Measurements from ENCODE around the gene KCNQ1. TPM values are rescaled to one million over a fixed set of nuclear protein-coding genes. Genes with fewer than 3 reads are reported as not detected.

The KCNQ1 gene
- total RNA-seq, 3 donors from 2014 or later, result 3.6 to 6.2 (median 5.1) TPM

- Histone ChIP-seq H3K36me3 (no peaks in the 10 kb centered on the region), H3K27me3 (no peaks in the 10 kb centered on the region), H3K4me1 (no peaks in the 10 kb centered on the region), H3K4me3 (no peak overlapping the region), H3K27ac (no peak overlapping the region), H3K9me3 (no peaks in the 10 kb centered on the region)
- intact Hi-C loops (cut with DNase I; ENCODE audit: low total_unique reads), result no loop called here
- TF ChIP-seq POLR2AphosphoS5 (IDR thresholded peaks at IDR 0.05) (no peak), CTCF (IDR thresholded peaks at IDR 0.05) (no peak), POLR2A (IDR thresholded peaks at IDR 0.05) (no peak)
- DNase-seq (ENCODE audit: low spot score in 2 of 2), result peak in 1 of 2 donors; percentile 6
Measured at GRCh38 chr11:2683806-2684205, 239.0 kb downstream of the KCNQ1 start.

GRCh38 chr11:2684581-2684980 lies 239.8 kb downstream of the KCNQ1 start:
- intact Hi-C loops (cut with DNase I; ENCODE audit: low total_unique reads), result no loop called here
- Histone ChIP-seq H3K9me3 (no peaks in the 10 kb centered on the region), H3K4me3 (no peak overlapping the region), H3K36me3 (no peaks in the 10 kb centered on the region), H3K4me1 (no peaks in the 10 kb centered on the region), H3K27me3 (no peaks in the 10 kb centered on the region), H3K27ac (no peak overlapping the region)
- TF ChIP-seq POLR2A (IDR thresholded peaks at IDR 0.05), result no peak
- no peak for TF ChIP-seq CTCF (IDR thresholded peaks at IDR 0.05)
- no peak for TF ChIP-seq POLR2AphosphoS5 (IDR thresholded peaks at IDR 0.05)
- peak in 1 of 2 donors; percentile 9 for DNase-seq (ENCODE audit: low spot score in 2 of 2)

- H3K9me3 ChIP-seq, result no peaks in the 10 kb centered on the region
- no peaks in the 10 kb centered on the region for H3K36me3 ChIP-seq
- no peaks in the 10 kb centered on the region for H3K4me1 ChIP-seq
- peak in 1 of 2 donors; percentile 24 for DNase-seq (ENCODE audit: low spot score in 2 of 2)
- intact Hi-C loops (cut with DNase I; ENCODE audit: low total_unique reads), result no loop called here
- TF ChIP-seq CTCF (IDR thresholded peaks at IDR 0.05) (no peak), POLR2AphosphoS5 (IDR thresholded peaks at IDR 0.05) (no peak), POLR2A (IDR thresholded peaks at IDR 0.05) (no peak)
- no peak overlapping the region for H3K4me3 ChIP-seq
- no peaks in the 10 kb centered on the region for H3K27me3 ChIP-seq
- no peak overlapping the region for H3K27ac ChIP-seq
Measured at GRCh38 chr11:2685051-2685450, 240.2 kb downstream of the KCNQ1 start.

GRCh38 chr11:2685566-2686359 lies 241.0 kb downstream of the KCNQ1 start:
- intact Hi-C loops (cut with DNase I; ENCODE audit: low total_unique reads), result no loop called here
- no peaks in the 10 kb centered on the region for H3K36me3 ChIP-seq
- TF ChIP-seq POLR2AphosphoS5 (IDR thresholded peaks at IDR 0.05) (no peak), CTCF (IDR thresholded peaks at IDR 0.05) (no peak), POLR2A (IDR thresholded peaks at IDR 0.05) (no peak)
- no peaks in the 10 kb centered on the region for H3K4me1 ChIP-seq
- H3K27ac ChIP-seq, result no peak overlapping the region
- no peaks in the 10 kb centered on the region for H3K27me3 ChIP-seq
- no peaks in the 10 kb centered on the region for H3K9me3 ChIP-seq
- H3K4me3 ChIP-seq, result no peak overlapping the region
- peak in 1 of 2 donors; percentile 36 for DNase-seq (ENCODE audit: low spot score in 2 of 2)

GRCh38 chr11:2686360-2687222 lies 241.8 kb downstream of the KCNQ1 start:
- H3K27me3 ChIP-seq, result no peaks in the 10 kb centered on the region
- no peak overlapping the region for H3K27ac ChIP-seq
- DNase-seq (ENCODE audit: low spot score in 2 of 2), result peak in 1 of 2 donors; percentile 47
- no peak overlapping the region for H3K4me3 ChIP-seq
- H3K4me1 ChIP-seq, result no peaks in the 10 kb centered on the region
- no peaks in the 10 kb centered on the region for H3K9me3 ChIP-seq
- intact Hi-C loops (cut with DNase I; ENCODE audit: low total_unique reads), result no loop called here
- H3K36me3 ChIP-seq, result no peaks in the 10 kb centered on the region
- TF ChIP-seq POLR2A (IDR thresholded peaks at IDR 0.05), result no peak
